SK-N-SH (cell line): ENCODE results near the gene HDGFL2. TPM values are rescaled to one million over a fixed set of nuclear protein-coding genes. Genes with fewer than 3 reads are reported as not detected.

Source experiments
- CTCF ChIA-PET: fragments of 300-600, 350-600 bp; formaldehyde crosslinking; extraction: SDS; loops from one replicate; lab custom pipeline; 2021; lab: Yijun Ruan, JAX
- POLR2A ChIA-PET: fragments of 350-600 bp; sonication (Branson Sonifier 250); formaldehyde crosslinking; extraction: SDS; loops from one replicate; lab custom pipeline; 2020; ENCODE audit warnings: antibody characterized with exemption, inconsistent platforms; lab: Yijun Ruan, JAX
- DNase-seq: peaks from one replicate; pipeline ENCODE4 v3.0.0; 2012
- H2AFZ ChIP-seq: fragments of 200-600 bp; sonication (generic); 2 replicates; pipeline ENCODE4 v1.8.1; 2016; ENCODE audit warnings: antibody characterized with exemption, mild to moderate bottlenecking, low read depth
- H3F3A ChIP-seq: fragments of 200-600 bp; sonication (generic); replicated peaks from 2 replicates; pipeline ENCODE3; 2016; ENCODE audit warnings: antibody characterized with exemption, mild to moderate bottlenecking; ENCODE audit not compliant: insufficient read depth
- H3K27ac ChIP-seq, 2 experiments: fragments of 200-500 bp in 1 of 2; fragments of 200-600 bp in 1 of 2; sonication (Bioruptor generic) in 1 of 2; sonication (generic), shearing (Covaris generic) in 1 of 2; 2 replicates each; pipeline versions ENCODE4 v1.5.1 to v1.6.1; 2014 to 2016; ENCODE audit warnings: low read depth in 2 of 2, inconsistent platforms in 1 of 2, low read length in 1 of 2, mild to moderate bottlenecking in 1 of 2, mixed read lengths in 1 of 2
- H3K27me3 ChIP-seq: fragments of 200-600 bp; sonication (generic), shearing (Covaris generic); 2 replicates; pipeline ENCODE4 v1.6.1; 2016; ENCODE audit warnings: mixed run types; ENCODE audit not compliant: insufficient read depth
- H3K36me3 ChIP-seq, 2 experiments: fragments of 200-500 bp in 1 of 2; fragments of 200-600 bp in 1 of 2; sonication (Bioruptor generic) in 1 of 2; sonication (generic) in 1 of 2; replicated peaks in 1 of 2; 2 replicates each; pipeline versions ENCODE3 to v1.5.1; 2014 to 2016; ENCODE audit warnings: low read length in 1 of 2, mild to moderate bottlenecking in 1 of 2; ENCODE audit not compliant: insufficient read depth in 2 of 2, control insufficient read depth in 1 of 2
- H3K4me1 ChIP-seq, 2 experiments: fragments of 200-500 bp in 1 of 2; fragments of 200-600 bp in 1 of 2; sonication (Bioruptor generic) in 1 of 2; sonication (generic), shearing (Covaris generic) in 1 of 2; 2 replicates each; pipeline versions ENCODE4 v1.5.1 to v1.6.1; 2014 to 2016; ENCODE audit warnings: low read depth in 1 of 2, low read length in 1 of 2, mixed run types in 1 of 2; ENCODE audit not compliant: insufficient read depth in 2 of 2, control insufficient read depth in 1 of 2
- H3K4me2 ChIP-seq: fragments of 200-600 bp; sonication (generic), shearing (Covaris generic); 2 replicates; pipeline ENCODE4 v1.6.1; 2017; ENCODE audit warnings: mixed run types
- H3K4me3 ChIP-seq, 2 experiments: fragments of 200-500 bp in 1 of 2; fragments of 200-600 bp in 1 of 2; sonication (Bioruptor generic) in 1 of 2; sonication (generic), shearing (Covaris generic) in 1 of 2; 2 replicates each; pipeline versions ENCODE4 v1.5.1 to v1.8.1; 2014 to 2016; ENCODE audit warnings: low read depth in 2 of 2, inconsistent platforms in 1 of 2, low read length in 1 of 2, mild to moderate bottlenecking in 1 of 2, mixed read lengths in 1 of 2, moderate library complexity in 1 of 2
- H3K79me2 ChIP-seq: fragments of 200-600 bp; sonication (generic); 2 replicates; pipeline ENCODE4 v1.8.1; 2017; ENCODE audit warnings: mild to moderate bottlenecking; ENCODE audit not compliant: insufficient read depth
- H3K9ac ChIP-seq: fragments of 200-600 bp; sonication (generic); 2 replicates; pipeline ENCODE4 v1.6.1; 2017; ENCODE audit warnings: mixed run types
- H3K9me2 ChIP-seq: fragments of 200-600 bp; sonication (generic); 2 replicates; pipeline ENCODE4 v1.6.1; 2017; ENCODE audit warnings: mixed run types
- H3K9me3 ChIP-seq: fragments of 200-600 bp; sonication (generic); 2 replicates; pipeline ENCODE4 v1.6.1; 2017; ENCODE audit warnings: mixed run types, mild to moderate bottlenecking, moderate library complexity
- H4K20me1 ChIP-seq: fragments of 200-600 bp; sonication (generic); 2 replicates; pipeline ENCODE4 v1.6.1; 2017; ENCODE audit warnings: mild to moderate bottlenecking, mixed run types; ENCODE audit not compliant: insufficient read depth
- CHD2 ChIP-seq: fragments of 150-350 bp; IDR thresholded peaks from 2 replicates; pipeline ENCODE4 v1.6.1; 2018; ENCODE audit warnings: low read length; ENCODE audit not compliant: partially characterized antibody
- EP300 ChIP-seq, 2 experiments: IDR thresholded peaks; 2 replicates each; pipeline versions ENCODE4 v1.4.0 to v1.6.1; 2012; ENCODE audit warnings: borderline replicate concordance in 1 of 2, low read depth in 1 of 2, low read length in 1 of 2
- FOSL2 ChIP-seq: IDR thresholded peaks from 2 replicates; pipeline ENCODE4 v1.4.0; 2012; ENCODE audit warnings: low read depth, mild to moderate bottlenecking, moderate library complexity, borderline replicate concordance
- FOXJ3 ChIP-seq: sonication (generic); formaldehyde crosslinking; IDR thresholded peaks from 2 replicates; pipeline ENCODE4 v1.5.1; 2020; ENCODE audit warnings: mild to moderate bottlenecking, missing genetic modification reagents
- FOXM1 ChIP-seq: IDR thresholded peaks from 2 replicates; pipeline ENCODE4 v1.4.0; 2012; ENCODE audit warnings: low read depth, mild to moderate bottlenecking
- GABPA ChIP-seq: IDR thresholded peaks from 2 replicates; pipeline ENCODE4 v1.4.0; 2012; ENCODE audit warnings: low read depth, mild to moderate bottlenecking
- GATA2 ChIP-seq: sonication (generic); formaldehyde crosslinking; IDR thresholded peaks from 2 replicates; pipeline ENCODE4 v1.5.0; 2020; ENCODE audit warnings: mild to moderate bottlenecking, missing genetic modification reagents
- JUND ChIP-seq: IDR thresholded peaks from 2 replicates; pipeline ENCODE4 v1.4.0; 2012
- MEF2A ChIP-seq: IDR thresholded peaks from 2 replicates; pipeline ENCODE4 v1.4.0; 2012; ENCODE audit warnings: low read depth, borderline replicate concordance
- RAD21 ChIP-seq: IDR thresholded peaks from 2 replicates; pipeline ENCODE4 v1.6.1; 2012; ENCODE audit warnings: mild to moderate bottlenecking, low read length
- RFX5 ChIP-seq: IDR thresholded peaks from 2 replicates; pipeline ENCODE4 v1.6.1; 2012; ENCODE audit warnings: mild to moderate bottlenecking, improper control_type of control experiment, low read length
- RXRA ChIP-seq: IDR thresholded peaks from 2 replicates; pipeline ENCODE4 v1.4.0; 2012; ENCODE audit warnings: low read depth, mild to moderate bottlenecking, borderline replicate concordance
- SIN3A ChIP-seq: IDR thresholded peaks from 2 replicates; pipeline ENCODE4 v1.6.1; 2012; ENCODE audit warnings: low read depth, mild to moderate bottlenecking, low read length, moderate library complexity, borderline replicate concordance
- SMC3 ChIP-seq: IDR thresholded peaks from 2 replicates; pipeline ENCODE4 v1.6.1; 2012; ENCODE audit warnings: low read depth, low read length, improper control_type of control experiment
- TCF12 ChIP-seq: IDR thresholded peaks from 2 replicates; pipeline ENCODE4 v1.4.0; 2012
- TEAD4 ChIP-seq: IDR thresholded peaks from 2 replicates; pipeline ENCODE4 v1.4.0; 2012; ENCODE audit warnings: mild to moderate bottlenecking, borderline replicate concordance; ENCODE audit not compliant: insufficient read depth
- WGBS: methylation state at CpG from one replicate; pipeline ENCODE4 v1.1.6; 2017; ENCODE audit warnings: low lambda C conversion rate; 5-methylcytosine and 5-hydroxymethylcytosine counted together
- polyA plus RNA-seq, 3 experiments: library from polyadenylated mRNA; depleted of rRNA; stranded (reverse); fragments of >200 nt; gene quantifications; 2 replicates each; pipeline ENCODE4 v1.2.3, GENCODE V29; 2012
- TF ChIP-seq, protein P1 (sequence below): fragments of 200-600 bp; sonication (generic); IDR thresholded peaks from 2 replicates; pipeline ENCODE4 v1.6.1; 2017; ENCODE audit warnings: antibody characterized with exemption, mild to moderate bottlenecking, moderate library complexity
- TF ChIP-seq, protein P2 (sequence below): IDR thresholded peaks from 2 replicates; pipeline ENCODE4 v1.4.0; 2012; ENCODE audit warnings: low read depth
- TF ChIP-seq, protein P3 (sequence below): IDR thresholded peaks from 2 replicates; pipeline ENCODE4 v1.4.0; 2012; ENCODE audit warnings: low read depth, borderline replicate concordance

Gene HDGFL2
- polyA plus RNA-seq, 1 of the 3 experiments (the other 2 are of a cell fraction): 77.8 TPM

DNA sequence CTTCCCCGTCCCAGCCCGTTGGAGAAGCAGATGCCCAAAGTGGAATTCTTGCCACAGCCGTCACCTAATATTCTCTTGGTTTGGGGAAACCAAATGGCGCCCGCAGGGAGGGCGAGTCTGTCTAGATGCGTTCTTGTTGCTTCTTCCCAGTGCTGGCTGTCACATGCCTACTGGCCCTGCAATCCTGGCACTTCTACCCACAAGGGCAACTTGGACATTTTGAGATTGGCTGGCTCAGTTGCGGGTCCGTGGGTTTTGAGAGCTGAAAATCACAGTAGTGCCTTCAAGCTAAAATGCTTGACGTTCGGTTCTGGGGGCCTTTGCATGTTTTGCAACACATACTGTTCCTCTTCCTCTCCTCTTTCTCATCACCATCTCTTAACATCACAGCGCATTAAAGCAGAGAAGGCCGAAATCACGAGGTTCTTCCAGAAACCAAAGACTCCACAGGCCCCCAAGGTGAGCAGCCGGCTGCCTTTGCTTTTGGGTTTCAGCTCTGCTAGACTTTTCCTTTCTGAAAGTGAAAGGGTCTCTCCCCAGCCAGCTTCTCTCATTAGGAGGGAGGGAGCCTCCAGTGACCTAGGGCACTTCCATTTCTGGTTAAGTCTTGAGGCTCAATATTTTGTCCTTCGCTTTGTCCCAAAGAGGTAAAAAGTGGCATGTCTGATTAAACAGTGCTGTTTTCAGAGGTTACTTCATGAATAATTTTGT is 48.5 kb upstream of the HDGFL2 start (continued):
- no peak for TF ChIP-seq TCF12
- TF ChIP-seq CHD2: no peak

DNA sequence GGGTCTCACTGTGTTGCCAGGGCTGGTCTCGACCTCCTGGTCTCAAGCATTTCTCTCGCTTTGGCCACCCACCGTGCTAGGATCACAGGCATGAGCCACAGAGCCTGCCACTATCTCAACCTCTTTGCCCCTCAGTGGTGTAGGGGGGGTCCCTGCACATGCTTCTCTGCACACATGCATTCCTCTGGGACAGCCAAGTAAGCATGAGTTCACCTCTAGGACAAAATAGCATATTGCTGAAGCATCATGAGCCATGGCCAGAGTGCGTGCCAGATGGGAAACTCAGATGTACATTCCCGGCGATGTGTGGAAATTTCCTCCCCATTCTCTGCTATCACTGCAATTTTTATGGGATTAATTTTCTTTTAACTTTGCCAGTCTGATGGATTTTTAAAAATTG is 46.6 kb upstream of the HDGFL2 start:
- CTCF ChIA-PET: no interaction called here
- H3K36me3 ChIP-seq: peaks cover 4 to 15% of the 10 kb centered on the region in 2 experiments
- POLR2A ChIA-PET: no interaction called here
- no peaks in the 10 kb centered on the region for H3K27me3 ChIP-seq
- H3K4me2 ChIP-seq: no peak overlapping the region
- H3K9ac ChIP-seq: no peak overlapping the region
- no peak for DNase-seq
- peaks cover 4% of the 10 kb centered on the region for H3F3A ChIP-seq
- H3K9me2 ChIP-seq: no peaks in the 10 kb centered on the region
- H3K79me2 ChIP-seq: no peaks in the 10 kb centered on the region; the same call in 1 of the 2 replicates
- no peaks in the 10 kb centered on the region for H3K4me1 ChIP-seq
- TF ChIP-seq FOXJ3 (CRISPR knock-in tag): no peak
- TF ChIP-seq, protein P1, sequence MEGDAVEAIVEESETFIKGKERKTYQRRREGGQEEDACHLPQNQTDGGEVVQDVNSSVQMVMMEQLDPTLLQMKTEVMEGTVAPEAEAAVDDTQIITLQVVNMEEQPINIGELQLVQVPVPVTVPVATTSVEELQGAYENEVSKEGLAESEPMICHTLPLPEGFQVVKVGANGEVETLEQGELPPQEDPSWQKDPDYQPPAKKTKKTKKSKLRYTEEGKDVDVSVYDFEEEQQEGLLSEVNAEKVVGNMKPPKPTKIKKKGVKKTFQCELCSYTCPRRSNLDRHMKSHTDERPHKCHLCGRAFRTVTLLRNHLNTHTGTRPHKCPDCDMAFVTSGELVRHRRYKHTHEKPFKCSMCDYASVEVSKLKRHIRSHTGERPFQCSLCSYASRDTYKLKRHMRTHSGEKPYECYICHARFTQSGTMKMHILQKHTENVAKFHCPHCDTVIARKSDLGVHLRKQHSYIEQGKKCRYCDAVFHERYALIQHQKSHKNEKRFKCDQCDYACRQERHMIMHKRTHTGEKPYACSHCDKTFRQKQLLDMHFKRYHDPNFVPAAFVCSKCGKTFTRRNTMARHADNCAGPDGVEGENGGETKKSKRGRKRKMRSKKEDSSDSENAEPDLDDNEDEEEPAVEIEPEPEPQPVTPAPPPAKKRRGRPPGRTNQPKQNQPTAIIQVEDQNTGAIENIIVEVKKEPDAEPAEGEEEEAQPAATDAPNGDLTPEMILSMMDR: no peak
- no peak for TF ChIP-seq TEAD4
- no peak; the same call in 1 of the 2 replicates for TF ChIP-seq RXRA
- peak; percentile 17; the same call in 1 of the 2 replicates for TF ChIP-seq TCF12
- TF ChIP-seq FOSL2: 0 out of 2 replicates have a peak, but pooled peaks have one; percentile 8
- no peak for TF ChIP-seq GATA2 (CRISPR knock-in tag)
- TF ChIP-seq, protein P2, sequence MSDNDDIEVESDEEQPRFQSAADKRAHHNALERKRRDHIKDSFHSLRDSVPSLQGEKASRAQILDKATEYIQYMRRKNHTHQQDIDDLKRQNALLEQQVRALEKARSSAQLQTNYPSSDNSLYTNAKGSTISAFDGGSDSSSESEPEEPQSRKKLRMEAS: peak; percentile 33; the same call in 1 of the 2 replicates
- TF ChIP-seq, all 33 proteins: peak for 3
- WGBS: 91% methylated on average over 6 of the region's 6 CpGs
- no peaks in the 10 kb centered on the region for H4K20me1 ChIP-seq
- H3K27ac ChIP-seq: peak overlapping the region in 1 of 2 experiments; percentile 24; a peak in 2 of 4 replicates
- no peak overlapping the region for H3K4me3 ChIP-seq
- no peaks in the 10 kb centered on the region for H3K9me3 ChIP-seq
- no peak overlapping the region for H2AFZ ChIP-seq

DNA sequence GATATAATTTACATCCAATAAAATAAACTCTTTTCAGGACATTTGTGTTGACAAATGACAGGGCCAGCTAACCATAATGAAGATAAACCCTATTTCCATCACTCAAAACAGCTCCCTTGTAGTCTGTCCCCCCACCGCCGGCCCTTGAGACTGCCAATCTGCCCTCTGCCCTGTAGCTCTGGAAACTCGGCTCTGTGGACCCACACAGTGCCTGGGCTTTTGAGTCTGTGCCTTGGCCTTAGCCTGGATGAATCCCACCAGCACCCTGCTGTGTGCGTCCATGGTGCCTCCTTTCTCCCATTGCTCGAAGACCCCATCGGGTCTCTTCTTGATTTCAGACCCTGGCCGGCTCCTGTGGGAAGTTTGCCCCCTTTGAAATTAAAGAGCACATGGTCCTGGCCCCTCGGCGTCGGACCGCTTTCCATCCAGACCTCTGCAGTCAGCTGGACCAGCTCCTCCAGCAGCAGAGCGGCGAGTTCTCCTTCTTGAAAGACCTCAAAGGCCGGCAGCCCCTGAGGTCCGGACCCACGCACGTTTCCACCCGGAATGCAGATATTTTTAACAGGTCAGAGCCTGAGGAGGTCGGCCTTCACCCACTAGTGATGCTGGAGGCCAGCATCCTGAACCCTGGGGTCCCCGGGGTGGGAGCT is 43.6 kb upstream of the HDGFL2 start:
- Histone ChIP-seq H3K9me3 (no peaks in the 10 kb centered on the region), H3K9ac (no peak overlapping the region), H4K20me1 (no peaks in the 10 kb centered on the region), H3K9me2 (no peaks in the 10 kb centered on the region), H3K36me3 (peaks cover 0 to 28% of the 10 kb centered on the region in 2 experiments), H2AFZ (no peak overlapping the region), H3K4me3 (no peak overlapping the region), H3K27me3 (no peaks in the 10 kb centered on the region), H3K4me2 (no peak overlapping the region), H3K4me1 (no peaks in the 10 kb centered on the region), H3F3A (peaks cover 4% of the 10 kb centered on the region), H3K79me2 (no peaks in the 10 kb centered on the region), H3K27ac (no peak overlapping the region)
- WGBS: 96% methylated on average over 18 of the region's 20 CpGs
- no peak for DNase-seq
- ChIA-PET POLR2A (no interaction called here), CTCF (interaction anchor here (0.8 to 1.6 kb wide), 2 partner anchors 28 to 98 kb away, joined by 3 to 4 read pairs; partner anchors contain the start of gene SH3GL1)
- no peak for TF ChIP-seq RFX5
- TF ChIP-seq SIN3A: no peak
- TF ChIP-seq RAD21: no peak
- no peak for TF ChIP-seq FOXM1
- no peak for TF ChIP-seq JUND
- TF ChIP-seq, protein P1: no peak
- no peak for TF ChIP-seq EP300 (IDR thresholded peaks at IDR 0.05; ENCODE audit: borderline replicate concordance in 1 of 2, low read depth in 1 of 2, low read length in 1 of 2)
- TF ChIP-seq MEF2A: no peak
- TF ChIP-seq, protein P3, sequence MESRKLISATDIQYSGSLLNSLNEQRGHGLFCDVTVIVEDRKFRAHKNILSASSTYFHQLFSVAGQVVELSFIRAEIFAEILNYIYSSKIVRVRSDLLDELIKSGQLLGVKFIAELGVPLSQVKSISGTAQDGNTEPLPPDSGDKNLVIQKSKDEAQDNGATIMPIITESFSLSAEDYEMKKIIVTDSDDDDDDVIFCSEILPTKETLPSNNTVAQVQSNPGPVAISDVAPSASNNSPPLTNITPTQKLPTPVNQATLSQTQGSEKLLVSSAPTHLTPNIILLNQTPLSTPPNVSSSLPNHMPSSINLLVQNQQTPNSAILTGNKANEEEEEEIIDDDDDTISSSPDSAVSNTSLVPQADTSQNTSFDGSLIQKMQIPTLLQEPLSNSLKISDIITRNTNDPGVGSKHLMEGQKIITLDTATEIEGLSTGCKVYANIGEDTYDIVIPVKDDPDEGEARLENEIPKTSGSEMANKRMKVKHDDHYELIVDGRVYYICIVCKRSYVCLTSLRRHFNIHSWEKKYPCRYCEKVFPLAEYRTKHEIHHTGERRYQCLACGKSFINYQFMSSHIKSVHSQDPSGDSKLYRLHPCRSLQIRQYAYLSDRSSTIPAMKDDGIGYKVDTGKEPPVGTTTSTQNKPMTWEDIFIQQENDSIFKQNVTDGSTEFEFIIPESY: no peak
- TF ChIP-seq SMC3: no peak
- TF ChIP-seq TEAD4: no peak
- no peak for TF ChIP-seq GABPA
